Tibial artery (tissue), 4 donors: Measurements from ENCODE around the gene GRWD1.

ENCODE experiments used
- DNase-seq, 2 donors: peaks; one replicate each; pipeline ENCODE4 v3.0.0-alpha.2; 2019
- H3K27ac ChIP-seq, 2 donors: fragments of 200-600 bp; sonication (generic) in 1 of 2; 1 replicate in 1 of 2; 2 replicates in 1 of 2; pipeline ENCODE4 v1.5.1; 2018 to 2019; ENCODE audit warnings: mild to moderate bottlenecking in 1 of 2
- H3K27me3 ChIP-seq, 2 donors: fragments of 200-600 bp; sonication (generic) in 1 of 2; one replicate each; pipeline versions ENCODE4 v1.5.1 to v1.6.0; 2016 to 2019
- H3K36me3 ChIP-seq, 3 donors: fragments of 200-600 bp; sonication (generic) in 2 of 3; one replicate each; pipeline ENCODE4 v1.5.1; 2016 to 2019; ENCODE audit warnings: mild to moderate bottlenecking in 2 of 3
- H3K4me1 ChIP-seq, 4 donors: fragments of 200-600 bp; sonication (generic) in 2 of 4; 1 replicate in 3 of 4; 2 replicates in 1 of 4; pipeline ENCODE4 v1.5.1; 2016 to 2019
- H3K4me3 ChIP-seq, 2 donors: fragments of 200-600 bp; sonication (generic) in 1 of 2; 1 replicate in 1 of 2; 2 replicates in 1 of 2; pipeline ENCODE4 v1.5.1; 2018 to 2019; ENCODE audit warnings: mild to moderate bottlenecking in 2 of 2
- H3K9me3 ChIP-seq, 3 donors: fragments of 200-600 bp; sonication (generic) in 1 of 3; one replicate each; pipeline ENCODE4 v1.5.1; 2016 to 2019
- CTCF ChIP-seq, 2 experiments: fragments of 200-600 bp in 1 of 2; fragments of 450-650 bp in 1 of 2; IDR thresholded peaks; one replicate each; pipeline ENCODE4 v1.5.1; 2017 to 2019; ENCODE audit warnings: antibody characterized with exemption in 2 of 2, mild to moderate bottlenecking in 1 of 2, moderate library complexity in 1 of 2
- intact Hi-C: fragments of 100-400 bp; cut with DNase I; formaldehyde crosslinking; loops from one replicate; pipeline ENCODE4 v1.15.0; 2023; ENCODE audit warnings: low total_unique reads

Gene GRWD1

GRCh38 chr19:48448563-48448962 is 2.8 kb downstream of the GRWD1 start:
- Histone ChIP-seq H3K27ac (no peak overlapping the region), H3K4me1 (peaks cover 0 to 24% (median 19%) of the 10 kb centered on the region in 4 donors), H3K9me3 (no peaks in the 10 kb centered on the region), H3K4me3 (no peak overlapping the region), H3K27me3 (no peaks in the 10 kb centered on the region), H3K36me3 (peaks cover 51 to 67% (median 59%) of the 10 kb centered on the region in 3 donors)
- intact Hi-C loops: no loop called here
- TF ChIP-seq CTCF (IDR thresholded peaks at IDR 0.05): no peak
- no peak for DNase-seq

GRCh38 chr19:48450441-48450840 is 4.7 kb downstream of the GRWD1 start:
- Histone ChIP-seq H3K4me1 (peaks cover 0 to 7% (median 6%) of the 10 kb centered on the region in 4 donors), H3K36me3 (peaks cover 54 to 86% (median 69%) of the 10 kb centered on the region in 3 donors), H3K4me3 (no peak overlapping the region), H3K27ac (no peak overlapping the region), H3K9me3 (no peaks in the 10 kb centered on the region), H3K27me3 (no peaks in the 10 kb centered on the region)
- no peak for TF ChIP-seq CTCF (IDR thresholded peaks at IDR 0.05)
- no peak for DNase-seq
- intact Hi-C loops: no loop called here

- no peak overlapping the region for H3K4me3 ChIP-seq
- H3K27ac ChIP-seq: no peak overlapping the region
- no peak for DNase-seq
- H3K4me1 ChIP-seq: peaks cover 0 to 7% (median 6%) of the 10 kb centered on the region in 4 donors
- H3K36me3 ChIP-seq: peaks cover 54 to 90% (median 71%) of the 10 kb centered on the region in 3 donors
- intact Hi-C loops: no loop called here
- no peaks in the 10 kb centered on the region for H3K9me3 ChIP-seq
- TF ChIP-seq CTCF (IDR thresholded peaks at IDR 0.05): no peak
- H3K27me3 ChIP-seq: no peaks in the 10 kb centered on the region
These were observed 5.1 kb downstream of the GRWD1 start for GRCh38 chr19:48450863-48451262.

GRCh38 chr19:48451624-48452023 is 5.8 kb downstream of the GRWD1 start:
- intact Hi-C loops: no loop called here
- Histone ChIP-seq H3K4me3 (no peak overlapping the region), H3K27me3 (no peaks in the 10 kb centered on the region), H3K27ac (no peak overlapping the region), H3K4me1 (peaks cover 0 to under 1% (median under 1%) of the 10 kb centered on the region in 4 donors), H3K36me3 (peaks cover 54 to 98% (median 77%) of the 10 kb centered on the region in 3 donors), H3K9me3 (no peaks in the 10 kb centered on the region)
- DNase-seq: no peak
- no peak for TF ChIP-seq CTCF (IDR thresholded peaks at IDR 0.05)

GRCh38 chr19:48452289-48453190 is 6.8 kb downstream of the GRWD1 start:
- DNase-seq: no peak
- Histone ChIP-seq H3K4me1 (no peaks in the 10 kb centered on the region), H3K27ac (no peak overlapping the region), H3K4me3 (no peak overlapping the region), H3K36me3 (peaks cover 50 to 97% (median 72%) of the 10 kb centered on the region in 3 donors), H3K9me3 (no peaks in the 10 kb centered on the region), H3K27me3 (no peaks in the 10 kb centered on the region)
- no peak for TF ChIP-seq CTCF (IDR thresholded peaks at IDR 0.05)
- intact Hi-C loops: no loop called here
